Fibroblast of skin of back (primary cell): Measurements from ENCODE around the gene DZANK1.
A peak's percentile ranks its signal among the peaks of the same experiment; 100 is the strongest.
"Not testable (repeated sequence)": the region's sequence is repeated elsewhere in the genome, so short reads cannot be mapped to it uniquely, and the experiment has no call there.

Source experiments
- DNase-seq: peaks from one replicate; pipeline ENCODE4 v3.0.0-alpha.2; 2013

DZANK1 gene

DNA sequence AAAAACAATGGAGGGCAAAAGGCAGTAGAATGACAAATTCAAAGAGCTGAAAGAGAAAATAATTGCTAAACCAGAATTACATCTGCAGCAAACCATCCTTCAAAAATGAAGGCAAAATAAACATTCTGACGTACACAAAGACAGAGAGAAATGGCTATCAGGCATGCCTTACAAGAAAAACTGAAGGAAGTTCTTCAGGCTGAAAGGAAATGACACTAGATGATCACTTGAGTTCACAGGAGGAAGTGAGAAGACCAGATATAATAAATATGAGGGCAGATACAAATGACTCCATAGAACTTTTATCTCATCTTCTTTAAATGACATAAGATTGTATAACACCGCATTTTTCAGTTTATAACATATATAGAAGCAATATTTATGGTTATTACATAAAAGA lies 30.0 kb downstream of the DZANK1 start:
- no peak for DNase-seq

DNA sequence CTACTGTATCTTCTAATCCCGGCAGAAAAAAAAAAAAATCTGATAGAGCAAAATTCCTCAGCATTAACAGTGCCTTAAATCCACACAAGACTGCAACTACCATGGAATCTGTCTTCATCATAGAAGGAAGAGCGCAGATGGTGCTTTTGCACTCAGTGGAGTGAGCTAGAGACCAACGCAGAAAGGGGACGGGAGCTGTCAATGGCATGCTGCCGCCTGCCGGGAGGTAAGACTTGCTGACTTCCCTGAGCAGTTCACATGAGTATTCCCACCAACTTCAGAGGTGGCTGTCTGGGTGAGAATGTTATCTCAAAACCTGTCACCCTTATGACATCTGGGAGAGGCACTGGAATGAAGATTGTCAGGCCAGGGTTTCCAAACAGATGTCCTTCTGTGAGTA lies 35.6 kb downstream of the DZANK1 start:
- DNase-seq, result no peak

DNA sequence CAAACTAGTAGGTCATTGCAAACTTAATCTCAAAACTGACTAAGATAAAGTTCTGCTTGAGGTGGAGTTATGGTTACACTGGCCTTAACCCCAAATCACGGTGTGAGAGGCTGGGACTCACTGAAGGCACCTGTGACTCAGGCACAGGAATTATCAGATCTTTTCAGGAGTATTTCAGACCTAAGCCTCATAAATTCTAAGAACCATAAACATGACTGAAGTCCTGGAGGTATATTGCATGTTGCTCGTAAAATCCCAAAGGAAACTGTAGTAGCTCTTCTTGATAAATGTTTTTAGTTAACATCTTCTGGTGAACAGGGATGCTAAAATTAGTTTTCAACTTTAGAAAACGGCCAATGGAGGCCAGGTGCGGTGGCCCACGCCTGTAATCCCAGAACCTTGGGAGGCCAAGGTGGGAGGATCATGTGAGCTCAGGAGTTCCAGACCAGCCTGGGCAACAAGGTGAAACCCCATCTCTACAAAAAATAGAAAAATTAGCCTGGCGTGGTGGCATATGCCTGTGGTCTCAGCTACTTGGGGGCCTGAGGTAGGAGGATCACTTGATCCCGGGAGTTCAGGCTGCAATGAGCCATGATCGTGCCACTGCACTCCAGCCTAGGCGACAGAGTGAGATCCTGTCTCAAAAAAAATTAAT lies 36.5 kb downstream of the DZANK1 start:
- no peak for DNase-seq

DNA sequence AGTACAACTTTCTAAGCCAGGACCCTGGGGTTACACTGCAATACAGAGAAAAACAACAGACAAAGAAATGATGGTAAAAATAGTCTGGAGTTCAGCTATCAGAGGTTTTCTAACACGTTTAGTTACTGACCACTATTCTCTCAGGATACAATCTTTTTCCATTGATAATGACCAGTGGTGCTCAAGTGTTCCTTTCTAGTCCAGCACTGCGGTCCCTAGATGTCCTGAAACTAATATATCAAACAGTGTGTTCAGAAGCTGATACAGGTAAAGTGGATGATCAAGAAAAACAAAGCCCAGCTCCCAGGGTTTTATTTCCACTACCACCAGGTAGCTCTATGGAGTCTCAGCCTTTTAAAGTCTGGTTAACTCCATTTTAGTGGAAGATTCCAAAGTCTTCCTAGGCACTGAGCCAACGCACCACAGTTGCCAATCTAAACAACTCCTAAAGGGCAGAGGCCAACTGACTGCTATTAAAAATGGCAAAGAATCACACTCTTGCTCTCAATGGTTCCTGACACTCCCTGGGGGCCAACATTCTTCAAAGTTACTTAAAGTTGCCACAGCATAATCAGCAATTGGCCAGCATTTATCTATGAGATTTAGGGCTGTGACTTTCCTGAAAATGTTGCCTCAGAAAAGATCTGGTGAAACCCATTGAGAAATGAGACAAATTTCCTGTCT lies 38.2 kb downstream of the DZANK1 start:
- peak; percentile 22 for DNase-seq

DNA sequence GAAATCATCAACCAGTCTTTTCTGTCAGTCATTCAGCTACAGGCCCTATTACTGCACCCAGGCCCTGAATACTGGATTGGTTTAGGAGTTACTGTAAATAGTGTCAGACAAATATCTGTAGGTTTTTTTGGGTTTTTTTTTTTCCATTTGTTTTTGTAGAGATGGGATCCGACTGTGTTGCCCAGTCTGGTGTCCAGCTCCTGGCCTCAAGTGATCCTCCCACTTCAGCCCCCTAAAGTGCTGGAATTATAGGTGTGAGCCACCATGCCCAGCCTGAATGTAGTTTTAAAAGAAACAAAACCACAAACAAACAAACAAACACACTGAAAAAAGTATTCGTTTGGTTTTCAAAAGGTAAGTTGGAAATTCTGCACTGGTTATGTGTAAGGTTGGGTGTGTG lies 39.6 kb downstream of the DZANK1 start:
- DNase-seq, result no peak

DNA sequence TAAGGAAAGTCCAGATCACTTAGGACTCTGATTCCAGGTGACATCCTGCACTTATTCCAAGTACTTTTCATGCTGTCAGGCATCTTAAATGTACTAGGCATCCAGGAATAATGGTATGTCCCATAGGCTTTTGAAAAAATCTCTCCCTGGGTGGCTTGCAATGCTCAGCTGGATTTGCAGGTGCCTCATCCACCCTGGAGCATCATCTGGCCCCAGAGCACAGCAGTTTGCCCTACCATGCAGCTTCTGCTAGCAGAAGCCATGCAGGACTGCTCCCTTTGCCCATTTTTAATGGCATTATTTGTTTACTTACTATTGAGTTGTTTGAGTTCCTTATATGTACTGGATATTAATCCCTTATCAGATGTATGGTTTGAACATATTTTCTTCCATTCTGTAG lies 45.2 kb downstream of the DZANK1 start:
- DNase-seq, result no peak

DNA sequence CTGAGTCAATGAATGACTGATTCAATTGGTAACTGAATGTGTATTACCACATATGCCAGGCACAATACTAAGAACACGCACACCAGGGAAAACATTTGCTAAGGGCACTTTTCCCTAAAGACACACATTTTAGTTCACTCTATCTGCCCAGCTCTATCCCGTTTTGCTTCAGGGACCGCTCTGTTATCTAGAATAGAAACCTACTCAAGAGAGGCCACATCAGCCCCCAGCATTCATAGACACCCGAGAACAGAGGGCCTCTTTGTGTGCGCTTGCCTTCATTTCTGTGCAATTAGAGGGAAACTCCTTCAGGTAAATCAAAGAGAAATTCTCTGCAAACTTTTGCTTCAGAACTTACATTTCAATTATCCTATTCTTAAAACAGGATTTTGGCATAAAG lies 50.3 kb downstream of the DZANK1 start:
- no peak for DNase-seq

DNA sequence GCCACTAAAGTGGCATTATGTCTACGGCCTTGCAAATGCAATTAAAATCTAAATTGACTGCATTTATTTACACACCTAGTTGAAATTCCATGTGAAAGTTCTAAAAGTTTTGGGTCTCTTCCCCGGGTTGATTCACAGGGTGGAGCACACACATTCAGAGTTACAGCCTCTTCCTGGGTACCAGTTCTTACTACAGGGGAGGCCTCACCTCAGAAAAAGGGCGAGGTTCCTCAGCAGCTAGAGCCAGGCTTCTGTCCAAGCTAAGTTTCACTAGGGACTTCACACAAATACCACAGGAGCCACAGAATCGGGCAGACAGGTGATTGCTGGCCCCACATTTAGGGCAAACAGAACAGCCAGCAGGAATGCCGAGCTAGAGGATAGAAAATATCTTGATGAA lies 52.7 kb downstream of the DZANK1 start:
- DNase-seq, result no peak

DNA sequence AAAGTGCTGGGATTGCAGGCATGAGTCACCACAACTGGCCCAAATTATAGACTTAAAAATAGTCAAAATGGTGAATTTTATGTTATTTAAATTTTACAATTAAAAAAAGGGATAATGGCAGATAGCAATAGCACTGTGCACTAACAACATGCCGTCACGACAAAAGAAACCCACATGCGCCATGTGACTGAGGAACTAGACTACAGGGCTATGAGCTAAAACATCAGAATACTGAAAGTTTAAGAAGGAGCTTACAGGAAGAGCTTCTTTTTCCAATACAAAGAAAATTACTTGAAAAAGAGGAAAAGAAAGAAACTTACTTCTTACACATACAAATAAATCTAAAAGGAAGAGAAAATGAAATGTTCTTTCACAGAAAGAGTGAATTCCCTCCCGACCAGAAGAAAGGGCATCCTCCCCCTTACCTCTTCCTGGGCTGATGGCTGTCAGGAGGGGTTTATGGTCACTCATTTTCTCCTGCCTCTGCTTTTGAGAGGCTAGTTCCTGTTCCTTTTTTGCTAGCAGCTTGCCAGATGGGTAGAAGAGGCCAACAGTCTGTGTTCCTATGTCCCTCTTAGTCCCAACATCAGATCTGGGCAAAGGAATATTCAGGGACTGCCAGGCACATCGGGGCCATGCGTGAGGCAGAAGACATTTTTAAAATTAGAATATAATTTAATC lies 54.5 kb downstream of the DZANK1 start:
- no peak for DNase-seq

DNA sequence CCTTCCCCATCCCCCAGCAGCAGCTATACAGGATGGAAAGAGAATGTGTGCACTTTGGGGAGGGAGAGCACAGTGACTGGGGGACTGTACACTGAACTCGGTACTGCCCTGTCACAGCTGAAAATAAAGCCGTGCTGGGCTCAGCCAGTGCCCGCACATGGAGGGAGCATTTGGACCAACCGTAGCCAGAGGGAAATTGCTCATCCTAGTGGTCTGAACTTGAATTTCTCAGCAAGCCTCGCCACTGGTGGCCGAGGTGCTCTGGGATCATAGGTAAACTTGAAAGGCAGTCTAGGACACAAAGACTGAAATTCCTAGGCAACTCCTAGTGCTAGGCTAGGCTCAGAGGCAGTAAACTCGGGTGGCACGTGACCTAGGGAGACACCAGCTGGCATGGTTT lies 61.0 kb downstream of the DZANK1 start:
- no peak for DNase-seq

DNA sequence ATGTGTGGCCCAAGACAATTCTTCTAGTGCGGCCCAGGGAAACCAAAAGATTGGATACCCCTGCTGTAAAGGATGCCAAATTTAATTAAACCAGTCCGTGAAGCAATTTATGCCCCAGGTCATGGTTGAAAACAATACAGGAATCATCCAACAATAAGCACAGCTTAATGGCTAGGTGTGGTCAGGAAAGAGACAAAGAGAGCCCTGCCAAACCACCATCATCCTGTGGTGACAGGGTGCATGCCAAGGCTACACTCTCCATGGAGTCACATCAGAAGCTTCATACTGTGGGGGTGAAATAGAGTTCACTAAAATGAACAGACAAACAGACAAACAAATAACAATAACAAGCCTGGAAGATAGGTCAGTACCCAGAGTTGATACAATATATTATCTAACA lies 62.7 kb downstream of the DZANK1 start:
- no peak for DNase-seq

DNA sequence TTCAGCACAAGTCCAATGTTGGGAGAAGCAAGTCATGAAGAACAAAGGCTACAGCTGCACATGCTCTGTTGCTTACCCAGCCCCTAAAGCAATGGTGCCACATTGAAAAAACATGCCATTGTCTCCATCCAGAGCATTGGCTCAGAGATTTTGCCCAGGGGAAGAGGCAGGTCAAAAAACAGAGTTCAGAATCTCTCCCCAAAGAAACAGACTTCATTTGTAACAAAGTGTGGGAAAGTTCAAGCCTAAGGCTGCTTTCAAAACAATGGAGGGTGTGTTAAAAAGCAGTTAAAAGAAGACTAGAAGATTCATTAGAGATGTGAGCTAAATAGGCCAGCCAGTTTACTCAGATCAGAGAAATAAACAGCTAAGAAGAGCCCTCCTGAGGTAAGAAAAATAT lies 63.6 kb downstream of the DZANK1 start:
- DNase-seq, result no peak

DNA sequence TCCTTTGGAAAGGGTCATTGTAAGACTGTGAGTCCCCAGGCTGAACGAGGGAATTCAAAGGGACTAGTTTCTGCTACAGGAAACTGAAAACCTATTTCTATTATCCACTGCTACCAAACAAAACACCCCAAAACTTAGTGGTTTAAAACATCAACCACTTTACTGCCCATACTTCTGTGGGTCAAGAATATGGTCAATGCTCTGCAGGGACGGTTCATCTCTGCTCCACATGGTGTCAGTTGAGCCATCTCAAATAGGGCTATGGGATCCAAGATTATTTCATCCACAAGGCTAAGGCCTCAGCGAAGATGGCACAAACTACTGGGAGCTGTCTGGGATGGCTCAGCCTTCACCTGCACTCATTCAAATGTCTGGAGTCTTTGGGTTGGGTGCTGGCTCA lies 65.5 kb downstream of the DZANK1 start:
- DNase-seq, result no peak

DNA sequence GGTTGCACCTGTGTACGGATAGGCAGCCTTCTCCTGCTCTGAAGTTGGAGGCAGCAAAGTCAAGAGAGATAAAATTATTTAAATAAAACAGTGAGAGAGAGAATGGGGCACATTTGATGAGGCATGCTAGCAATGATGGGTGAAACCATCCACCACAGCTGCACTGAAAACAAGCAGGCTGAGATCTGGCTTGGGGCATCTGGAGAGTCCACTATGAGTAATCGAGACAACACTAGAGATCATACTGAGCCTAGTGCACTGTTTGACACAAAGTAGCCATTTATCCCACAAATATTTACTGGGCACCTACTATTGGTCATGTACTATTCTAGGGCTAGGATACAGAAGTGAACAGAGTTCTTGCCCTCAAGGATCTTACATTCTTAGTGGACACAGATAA lies 66.4 kb downstream of the DZANK1 start:
- no peak for DNase-seq

DNA sequence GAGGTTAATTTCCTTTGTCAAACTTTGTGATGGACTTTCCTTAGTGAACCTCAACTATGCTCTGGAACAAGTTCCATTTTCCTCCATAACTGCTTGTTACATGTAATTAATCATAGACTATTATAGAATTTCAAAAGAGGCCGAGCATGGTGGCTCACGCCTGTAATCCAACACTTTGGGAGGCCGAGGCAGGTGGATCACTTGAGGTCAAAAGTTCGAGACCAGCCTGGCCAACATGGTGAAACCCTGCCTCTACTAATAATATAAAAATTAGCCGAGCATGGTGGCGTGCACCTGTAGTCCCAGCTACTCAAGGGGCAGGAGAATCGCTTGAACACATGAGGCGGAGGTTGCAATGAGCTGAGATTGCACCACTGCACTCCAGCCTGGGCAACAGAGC lies 68.1 kb downstream of the DZANK1 start:
- DNase-seq, result not testable (repeated sequence)

DNA sequence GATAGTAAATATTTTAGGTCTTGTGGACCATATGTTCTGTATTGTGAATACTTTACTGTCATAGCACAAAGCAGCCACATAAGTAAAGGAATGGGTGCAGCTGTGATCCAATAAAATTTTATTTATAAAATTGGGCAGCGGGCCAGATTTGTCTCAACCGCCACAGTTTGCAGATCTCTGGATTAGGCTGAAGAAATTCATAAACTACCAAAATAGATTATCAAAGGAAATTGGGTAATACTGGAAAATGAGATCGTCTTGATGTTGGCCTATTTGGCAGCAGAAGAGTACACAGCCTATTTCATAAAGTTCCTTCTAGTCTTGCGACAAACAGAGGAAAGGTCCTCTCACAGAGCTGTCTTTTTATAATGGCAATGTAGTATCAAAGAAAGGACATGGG lies 69.8 kb downstream of the DZANK1 start:
- no peak for DNase-seq

DNA sequence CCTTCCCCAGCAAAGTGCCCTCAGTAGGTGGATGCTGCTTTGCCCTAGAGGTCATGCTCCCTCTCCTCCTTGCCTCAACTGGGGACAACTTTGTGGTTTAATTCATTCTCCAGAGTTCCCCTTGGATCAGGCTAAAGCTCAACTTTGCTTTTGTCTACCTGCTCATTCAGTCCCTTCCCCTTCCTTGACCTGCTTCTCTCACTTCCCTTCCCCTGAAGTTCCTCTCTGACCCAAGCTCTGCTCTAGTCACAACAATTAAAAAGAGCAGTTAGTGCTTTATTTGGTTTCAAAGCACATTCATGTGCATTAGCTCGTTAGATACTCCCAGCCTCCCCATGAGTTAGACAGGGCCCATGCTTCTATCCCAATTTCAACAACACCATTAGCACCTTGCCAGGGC lies 71.3 kb downstream of the DZANK1 start:
- DNase-seq, result no peak

DNA sequence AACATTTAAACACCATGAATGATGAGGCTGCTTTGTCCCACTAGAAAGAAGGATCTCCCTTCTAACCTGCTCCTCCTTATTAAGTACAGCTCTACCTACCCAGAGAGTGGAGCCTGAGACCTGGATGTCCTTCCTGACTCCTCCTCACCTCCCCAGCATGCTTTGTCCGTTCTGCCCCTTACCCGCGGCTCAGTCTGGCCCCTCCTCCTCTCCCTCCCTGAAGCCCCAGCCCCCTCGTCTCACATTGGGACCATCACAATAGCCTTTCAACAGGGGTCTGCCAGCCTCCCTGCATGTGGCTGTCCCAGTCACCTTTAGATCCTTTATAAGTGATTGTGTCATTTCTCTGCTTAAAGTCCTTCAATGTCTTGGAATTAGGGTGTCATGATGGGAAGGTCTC lies 72.5 kb downstream of the DZANK1 start:
- no peak for DNase-seq

DNA sequence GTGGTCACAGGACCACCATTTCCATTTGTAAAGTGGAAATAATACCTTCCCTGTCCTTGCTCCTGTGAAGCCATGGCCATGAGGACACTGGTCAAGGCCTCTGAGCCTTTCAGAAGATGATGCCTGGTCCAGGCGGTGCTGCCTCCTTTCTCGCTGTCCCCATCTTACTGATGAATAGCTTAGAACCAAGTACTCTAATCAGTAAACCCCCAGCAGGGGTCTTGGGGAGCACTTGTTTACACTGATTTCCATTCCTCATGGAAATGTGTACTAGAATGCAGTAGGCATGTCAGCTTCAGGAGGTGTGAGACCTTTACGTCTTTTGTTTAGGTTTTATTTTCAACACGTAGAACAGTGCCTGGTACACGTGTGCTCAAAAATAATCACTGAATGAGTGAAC lies 75.1 kb downstream of the DZANK1 start:
- DNase-seq, result no peak

DNA sequence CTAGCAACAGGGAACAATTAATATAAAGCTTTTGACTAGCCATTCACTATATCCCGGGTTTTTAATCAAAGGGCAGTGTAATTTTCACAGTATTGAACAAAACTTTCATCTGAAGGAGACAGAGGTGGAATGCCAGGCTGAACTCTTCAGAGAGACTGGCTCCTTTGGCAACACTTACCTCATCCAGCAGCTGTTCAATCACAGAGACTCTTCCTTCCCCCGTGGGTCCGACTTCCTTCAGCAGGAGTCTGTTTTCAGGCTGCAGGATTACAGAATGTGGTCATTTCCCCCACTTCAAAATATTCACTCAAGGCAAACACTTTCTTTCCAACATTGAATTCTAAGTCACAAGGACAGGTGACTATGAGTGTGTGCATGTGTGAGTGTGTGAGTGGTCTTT lies 76.6 kb downstream of the DZANK1 start:
- no peak for DNase-seq

DNA sequence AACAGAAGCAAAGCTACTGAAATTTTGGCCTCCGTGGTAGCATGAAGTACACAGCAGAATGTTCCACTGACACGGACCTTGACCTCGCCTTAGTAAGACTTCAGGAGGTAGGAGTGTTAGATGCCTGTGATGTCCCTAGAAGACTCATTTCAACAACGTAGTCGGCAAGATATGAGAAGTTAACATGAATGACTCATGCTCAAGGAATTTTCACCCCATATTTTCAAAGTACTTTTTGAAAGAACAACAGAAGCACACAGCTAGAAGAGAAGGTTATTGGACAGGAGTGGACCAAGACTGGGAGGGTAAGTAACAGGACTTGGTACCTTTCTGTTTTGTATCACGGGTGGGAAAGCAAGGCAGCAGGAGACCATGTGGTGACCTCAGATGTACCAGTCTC lies 78.0 kb downstream of the DZANK1 start:
- DNase-seq, result peak; percentile 47

DNA sequence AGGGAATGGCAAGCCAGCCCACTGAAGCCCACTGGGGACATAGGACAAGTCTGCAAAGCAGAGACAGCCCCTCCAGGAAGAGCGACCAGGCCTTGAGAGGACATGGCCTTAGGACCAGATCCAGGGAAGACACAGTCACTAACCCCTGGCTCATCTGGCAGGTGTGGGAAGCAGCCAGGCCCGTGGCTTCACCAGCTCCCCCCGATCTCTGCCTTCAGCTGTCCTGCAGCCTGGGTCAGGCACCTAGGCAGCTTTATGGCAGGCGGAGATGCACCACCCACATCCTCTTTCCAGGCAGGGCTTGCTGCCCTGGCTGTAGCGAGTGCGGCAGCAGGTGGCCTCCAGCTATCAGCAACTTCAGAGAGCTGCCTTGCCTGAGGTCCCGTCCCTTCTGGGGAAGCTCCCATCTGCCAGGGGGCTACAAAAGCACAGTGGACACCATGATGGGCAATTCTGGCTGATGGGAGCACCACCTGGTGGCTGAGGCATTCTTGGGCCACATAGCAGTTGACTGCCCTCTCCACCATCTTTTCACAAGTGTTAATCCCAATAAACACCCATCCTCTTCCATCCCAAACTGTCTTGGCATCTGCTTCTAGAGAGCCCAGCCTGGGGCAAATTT lies 85.8 kb downstream of the DZANK1 start:
- DNase-seq, result no peak

DNA sequence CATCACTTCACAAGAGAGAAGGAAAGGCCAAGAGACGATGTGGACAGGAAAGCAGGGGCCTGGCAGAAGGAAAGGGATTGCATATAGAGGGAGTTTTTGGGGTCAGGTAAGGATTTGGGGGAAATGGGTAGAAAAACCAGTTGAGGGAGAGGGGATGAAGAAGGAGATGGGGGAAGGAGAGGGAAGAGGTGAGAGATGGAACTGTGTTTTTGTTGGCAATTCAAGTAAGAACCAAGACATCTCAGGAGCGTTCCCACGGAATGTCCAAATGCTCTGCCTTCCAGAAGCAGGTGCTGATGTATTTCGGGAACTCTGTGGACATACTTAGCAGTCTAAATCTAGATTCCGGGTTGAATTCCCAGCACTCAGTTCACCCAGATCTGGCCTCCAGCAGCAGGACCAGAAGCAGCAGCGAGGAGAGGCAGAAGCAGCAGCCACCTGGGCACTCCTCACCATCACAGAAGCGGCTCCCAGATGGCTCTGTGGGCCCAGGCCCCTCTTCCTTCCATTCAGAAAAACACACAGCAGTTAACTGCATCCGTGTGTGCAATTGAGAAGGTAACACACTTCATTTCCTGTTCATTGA lies 88.8 kb downstream of the DZANK1 start:
- no peak for DNase-seq
